Calu3 (cell line): ENCODE measurements around the gene MIDN. TPM values are rescaled to one million over a fixed set of nuclear protein-coding genes. Genes with fewer than 3 reads are reported as not detected.

Experiments
- BruUV-seq: library from RNA; stranded (reverse); fragments of 400-500 nt; replicated peaks from 2 replicates; lab custom pipeline; 2021; lab: Mats Ljungman, UMichigan
- CTCF ChIA-PET: fragments of 300-600 bp; sonication (Branson Sonifier 250); formaldehyde crosslinking; loops from one replicate; lab custom pipeline; 2022; ENCODE audit warnings: antibody characterized with exemption; lab: Charles Lee
- DNase-seq: peaks from one replicate; pipeline ENCODE4 v3.0.0; 2022
- H3K27ac Mint-ChIP-seq: one replicate; pipeline ENCODE4 v1.8.0; 2022; ENCODE audit warnings: mixed read lengths; ENCODE audit not compliant: unreplicated experiment
- H3K27me3 Mint-ChIP-seq: one replicate; pipeline ENCODE4 v1.8.0; 2022; ENCODE audit warnings: mixed read lengths; ENCODE audit not compliant: unreplicated experiment
- H3K36me3 Mint-ChIP-seq: one replicate; pipeline ENCODE4 v1.8.0; 2022; ENCODE audit warnings: mild to moderate bottlenecking, moderate library complexity, mixed read lengths; ENCODE audit not compliant: insufficient read depth, unreplicated experiment
- H3K4me1 Mint-ChIP-seq: one replicate; pipeline ENCODE4 v1.8.0; 2022; ENCODE audit warnings: mild to moderate bottlenecking, low read depth, mixed read lengths; ENCODE audit not compliant: unreplicated experiment
- H3K4me3 Mint-ChIP-seq: one replicate; pipeline ENCODE4 v1.8.0; 2022; ENCODE audit warnings: mild to moderate bottlenecking, low read depth, moderate library complexity, mixed read lengths; ENCODE audit not compliant: unreplicated experiment
- H3K9me3 Mint-ChIP-seq: one replicate; pipeline ENCODE4 v1.8.0; 2022; ENCODE audit warnings: low read depth, mixed read lengths; ENCODE audit not compliant: unreplicated experiment
- intact Hi-C: fragments of 100-400 bp; cut with micrococcal nuclease; formaldehyde crosslinking; loops from one replicate; pipeline ENCODE4 v1.10.0; 2022; ENCODE audit not compliant: unreplicated experiment
- total RNA-seq: library from RNA; stranded (reverse); gene quantifications from 2 replicates; pipeline ENCODE4 v1.2.3, GENCODE V29; 2022
- TF ChIP-seq, protein P1 (sequence below): fragments of 200-600 bp; IDR thresholded peaks from one replicate; pipeline ENCODE4 v1.8.0; 2022; ENCODE audit warnings: antibody characterized with exemption; ENCODE audit not compliant: unreplicated experiment

MIDN gene
- total RNA-seq, 1 experiment from 2014 or later = 61.8 TPM

DNA sequence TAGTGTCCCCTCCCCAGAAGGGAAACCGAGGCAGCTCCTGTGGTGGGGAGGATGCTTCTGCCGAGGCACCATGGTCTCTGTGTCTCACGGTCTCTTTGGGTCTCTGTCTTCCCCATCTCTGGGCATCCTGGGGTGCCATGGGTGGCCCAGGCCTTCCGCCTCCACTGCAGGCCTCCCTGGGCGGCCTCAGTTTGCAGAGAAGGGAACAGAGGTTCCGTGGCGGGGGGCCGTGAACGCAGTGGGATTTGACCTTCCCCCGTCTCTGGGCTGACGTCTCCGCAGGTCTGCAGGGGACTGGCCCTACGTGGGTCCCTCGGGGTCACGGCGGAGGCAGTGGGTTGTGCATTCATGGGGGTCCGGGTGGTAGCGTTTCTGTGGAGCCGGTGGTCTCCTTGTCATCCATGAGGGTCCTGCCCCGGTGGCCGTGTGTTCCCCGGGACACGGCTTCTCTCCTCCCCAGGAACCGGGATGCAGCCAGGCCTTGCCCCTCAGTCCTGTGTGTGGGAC, 41.9 kb downstream of the MIDN start:
- Mint-ChIP-seq H3K27ac (no peak overlapping the region), H3K4me3 (no peak overlapping the region), H3K4me1 (peaks cover 8% of the 10 kb centered on the region), H3K9me3 (no peaks in the 10 kb centered on the region), H3K27me3 (peaks cover 30% of the 10 kb centered on the region), H3K36me3 (peaks cover 11% of the 10 kb centered on the region)
- no peak for DNase-seq
- intact Hi-C loops = no loop called here
- CTCF ChIA-PET = no interaction called here
- BruUV-seq = no TSS peak
- TF ChIP-seq, protein P1, sequence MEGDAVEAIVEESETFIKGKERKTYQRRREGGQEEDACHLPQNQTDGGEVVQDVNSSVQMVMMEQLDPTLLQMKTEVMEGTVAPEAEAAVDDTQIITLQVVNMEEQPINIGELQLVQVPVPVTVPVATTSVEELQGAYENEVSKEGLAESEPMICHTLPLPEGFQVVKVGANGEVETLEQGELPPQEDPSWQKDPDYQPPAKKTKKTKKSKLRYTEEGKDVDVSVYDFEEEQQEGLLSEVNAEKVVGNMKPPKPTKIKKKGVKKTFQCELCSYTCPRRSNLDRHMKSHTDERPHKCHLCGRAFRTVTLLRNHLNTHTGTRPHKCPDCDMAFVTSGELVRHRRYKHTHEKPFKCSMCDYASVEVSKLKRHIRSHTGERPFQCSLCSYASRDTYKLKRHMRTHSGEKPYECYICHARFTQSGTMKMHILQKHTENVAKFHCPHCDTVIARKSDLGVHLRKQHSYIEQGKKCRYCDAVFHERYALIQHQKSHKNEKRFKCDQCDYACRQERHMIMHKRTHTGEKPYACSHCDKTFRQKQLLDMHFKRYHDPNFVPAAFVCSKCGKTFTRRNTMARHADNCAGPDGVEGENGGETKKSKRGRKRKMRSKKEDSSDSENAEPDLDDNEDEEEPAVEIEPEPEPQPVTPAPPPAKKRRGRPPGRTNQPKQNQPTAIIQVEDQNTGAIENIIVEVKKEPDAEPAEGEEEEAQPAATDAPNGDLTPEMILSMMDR = no peak

DNA sequence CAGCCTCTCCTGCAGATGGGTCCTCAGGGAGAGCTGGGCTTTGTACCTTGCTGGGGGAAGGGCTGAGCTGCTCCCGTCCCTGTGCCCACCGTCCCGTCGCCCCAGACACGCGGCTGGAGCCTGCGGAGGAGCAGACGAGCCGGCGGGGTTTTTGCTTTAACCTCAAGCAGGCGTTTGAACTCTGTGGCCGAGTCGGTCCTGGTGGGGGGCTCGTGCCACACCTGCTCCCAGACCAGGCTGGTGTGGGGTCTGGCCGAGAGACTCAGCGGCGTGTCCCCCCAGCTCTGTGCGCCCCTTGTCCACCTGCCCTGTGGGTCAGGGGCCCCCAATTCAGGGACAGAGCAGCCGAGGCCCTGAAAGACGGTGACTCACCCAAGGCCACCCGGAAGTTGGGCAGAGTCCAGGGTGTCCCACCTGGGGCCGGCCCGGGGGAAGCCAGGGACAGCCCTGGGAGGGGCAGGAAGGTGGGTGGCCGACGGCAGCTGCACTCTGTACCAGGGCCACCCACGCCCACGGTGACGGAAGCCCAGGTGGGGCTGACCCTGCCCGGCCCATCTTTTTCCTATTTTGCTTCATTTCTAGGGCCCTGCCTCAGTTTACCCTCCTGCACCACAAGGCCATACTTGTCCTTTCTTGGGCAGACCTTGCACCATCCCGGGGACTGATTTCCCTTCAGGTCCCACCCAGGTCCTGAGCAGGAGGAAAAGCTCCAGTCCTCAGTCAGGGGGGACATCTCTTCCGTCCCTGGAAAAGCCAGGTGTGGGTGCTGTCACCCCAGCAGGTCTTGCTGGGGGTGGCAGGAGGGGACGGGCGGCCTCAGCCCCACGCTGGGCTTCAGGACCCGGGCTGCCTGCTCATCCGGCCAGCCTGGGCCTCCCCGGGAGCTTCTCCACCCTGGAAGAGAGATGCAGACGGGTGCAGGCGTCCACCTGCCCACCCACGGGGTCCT, 42.6 kb downstream of the MIDN start:
- no TSS peak for BruUV-seq
- CTCF ChIA-PET = interaction anchor here (0.6 kb wide), 1 partner anchor 16 kb away, joined by 9 read pairs; the partner anchor contains the start of gene FAM174C
- intact Hi-C loops = no loop called here

DNA sequence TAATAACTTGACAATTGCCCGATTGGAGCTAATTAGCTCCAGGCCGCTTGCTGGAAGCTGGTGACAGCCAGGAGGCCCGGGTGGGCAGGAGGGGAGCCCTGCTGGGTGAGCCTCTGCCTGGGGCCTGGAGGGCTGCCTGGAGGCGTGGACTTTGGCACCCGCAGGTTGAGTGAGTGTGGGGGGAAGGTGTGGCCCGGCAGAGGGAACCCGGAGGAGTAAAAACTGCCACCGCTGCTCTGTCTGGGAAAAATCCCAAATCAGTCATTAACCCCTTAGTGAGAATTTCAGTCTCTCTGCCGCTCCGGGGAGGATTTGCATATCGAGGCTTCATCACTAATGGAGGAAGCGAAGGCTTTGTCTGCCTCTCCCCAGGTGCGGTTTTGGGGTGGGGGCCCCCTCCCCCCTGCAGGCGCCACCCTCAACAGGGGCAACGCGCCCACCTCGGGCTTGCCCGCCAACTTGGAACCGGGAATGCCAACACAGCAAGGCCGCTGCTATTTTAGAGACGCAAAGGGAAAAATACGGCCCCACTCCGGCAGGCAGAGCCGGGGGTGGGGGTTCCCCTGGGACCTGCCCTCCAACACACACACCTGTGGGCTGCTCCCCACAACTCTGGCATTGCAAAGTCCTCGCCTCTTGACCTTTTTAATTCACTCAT, 43.5 kb downstream of the MIDN start:
- Mint-ChIP-seq H3K9me3 (no peaks in the 10 kb centered on the region), H3K4me1 (peaks cover 8% of the 10 kb centered on the region), H3K36me3 (peaks cover 5% of the 10 kb centered on the region), H3K27ac (no peak overlapping the region), H3K4me3 (no peak overlapping the region), H3K27me3 (peaks cover 18% of the 10 kb centered on the region)
- intact Hi-C loops = no loop called here
- DNase-seq = no peak
- CTCF ChIA-PET = interaction anchor here (0.6 kb wide), 1 partner anchor 17 kb away, joined by 9 read pairs; the partner anchor contains the start of gene FAM174C
- BruUV-seq = no TSS peak
- TF ChIP-seq, protein P1 = no peak

More for the DNA sequence above, 42.6 kb downstream of the MIDN start:
- Mint-ChIP-seq H3K27me3 (peaks cover 27% of the 10 kb centered on the region), H3K4me1 (peaks cover 8% of the 10 kb centered on the region), H3K36me3 (peaks cover 11% of the 10 kb centered on the region), H3K27ac (no peak overlapping the region), H3K4me3 (no peak overlapping the region), H3K9me3 (no peaks in the 10 kb centered on the region)
- peak; percentile 45 for DNase-seq
- TF ChIP-seq, protein P1 = no peak

DNA sequence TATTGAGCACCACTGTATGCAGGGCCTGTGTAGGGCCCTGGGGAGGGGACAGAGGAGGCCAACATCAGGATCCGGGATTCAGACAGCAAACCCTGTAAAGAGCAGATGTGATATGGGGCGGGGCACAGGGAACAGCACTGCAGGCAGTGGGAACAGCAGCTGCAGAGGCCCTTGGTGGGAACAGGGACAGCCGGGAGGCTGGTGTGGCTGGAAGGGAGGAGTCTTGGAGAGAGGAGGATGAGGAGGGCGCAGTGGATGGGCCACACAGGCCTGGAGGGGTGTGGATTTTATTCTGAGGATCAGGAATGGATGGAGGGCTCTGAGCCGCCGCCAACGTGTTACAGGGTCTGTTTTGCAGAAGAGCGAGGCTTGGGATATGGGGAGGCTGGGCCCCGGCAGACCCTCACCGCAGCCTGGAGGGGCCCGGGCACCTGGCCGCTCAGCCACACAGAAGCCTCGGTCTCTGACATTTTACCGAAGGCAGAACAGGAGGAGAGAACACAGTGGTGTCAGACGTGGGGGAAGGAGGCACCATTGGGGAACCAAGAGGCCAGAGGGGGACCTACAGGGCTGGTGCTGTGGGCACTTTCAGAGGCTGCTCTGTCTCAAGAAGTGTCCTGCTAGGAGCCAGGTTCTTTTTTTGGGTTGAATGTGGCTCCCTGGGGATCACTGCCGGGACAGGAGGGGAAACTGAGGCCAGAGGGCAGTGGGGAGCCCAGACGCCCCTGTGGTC, 44.2 kb downstream of the MIDN start:
- H3K27me3 Mint-ChIP-seq = peaks cover 14% of the 10 kb centered on the region
- no peak for DNase-seq

More for the DNA sequence above, 44.2 kb downstream of the MIDN start:
- intact Hi-C loops = no loop called here
- CTCF ChIA-PET = no interaction called here
- Mint-ChIP-seq H3K4me3 (no peak overlapping the region), H3K4me1 (peaks cover 8% of the 10 kb centered on the region), H3K27ac (no peak overlapping the region), H3K9me3 (no peaks in the 10 kb centered on the region), H3K36me3 (peaks cover 5% of the 10 kb centered on the region)
- no TSS peak for BruUV-seq
- TF ChIP-seq, protein P1 = no peak
